ENCODE results near the gene ST8SIA1. TPM values are rescaled to one million over a fixed set of nuclear protein-coding genes. Genes with fewer than 3 reads are reported as not detected.
A peak's percentile ranks its signal among the peaks of the same experiment; 100 is the strongest.
"Not testable (repeated sequence)": the region's sequence is repeated elsewhere in the genome, so short reads cannot be mapped to it uniquely, and the experiment has no call there.

Gene ST8SIA1
- total RNA-seq = 1 to 10 TPM in 3 of 4 donors, under 1 TPM in 1; 0.72 to 7.1 (median 2.5) TPM

- TF ChIP-seq CTCF (IDR thresholded peaks at IDR 0.05) = no peak
- no peak for DNase-seq (ENCODE audit: low spot score)
- peak; percentile 28 for ATAC-seq (ENCODE audit: low FRiP score)
Measured at GRCh38 chr12:22334410-22335100, at the start of gene ST8SIA1. Gene ST8SIA1, minus strand, starts transcription at chr12:22334707. Its CDS starts 475 bp downstream, at chr12:22334232.

GRCh38 chr12:22380031-22380430, 45.5 kb upstream of the ST8SIA1 start:
- DNase-seq (ENCODE audit: low spot score) (no peak), ATAC-seq (ENCODE audit: low FRiP score) (no peak)
- no peak for TF ChIP-seq CTCF (IDR thresholded peaks at IDR 0.05)

- ATAC-seq (ENCODE audit: low FRiP score) = peak; percentile 19
- DNase-seq (ENCODE audit: low spot score) = no peak
- TF ChIP-seq CTCF (IDR thresholded peaks at IDR 0.05) = no peak
Measured at GRCh38 chr12:22377731-22378496, 43.4 kb upstream of the ST8SIA1 start.

- not testable (repeated sequence) for DNase-seq (ENCODE audit: low spot score); ATAC-seq (ENCODE audit: low FRiP score)
Measured at GRCh38 chr12:22376596-22377150, 42.2 kb upstream of the ST8SIA1 start.

- no peak for ATAC-seq (ENCODE audit: low FRiP score)
- no peak for DNase-seq (ENCODE audit: low spot score)
- TF ChIP-seq CTCF (IDR thresholded peaks at IDR 0.05) = no peak
Measured at GRCh38 chr12:22374508-22374907, 40.0 kb upstream of the ST8SIA1 start.

GRCh38 chr12:22372277-22372837, 37.9 kb upstream of the ST8SIA1 start:
- TF ChIP-seq CTCF (IDR thresholded peaks at IDR 0.05) = no peak
- DNase-seq (ENCODE audit: low spot score) (no peak), ATAC-seq (ENCODE audit: low FRiP score) (no peak)

GRCh38 chr12:22366181-22366580, 31.7 kb upstream of the ST8SIA1 start:
- no peak for TF ChIP-seq CTCF (IDR thresholded peaks at IDR 0.05)
- ATAC-seq (ENCODE audit: low FRiP score) (no peak), DNase-seq (ENCODE audit: low spot score) (no peak)

All from omental fat pad (tissue), 4 donors.